ENCODE data around the gene OPA1. TPM values are rescaled to one million over a fixed set of nuclear protein-coding genes. Genes with fewer than 3 reads are reported as not detected.

OPA1 gene
- total RNA-seq, 2 experiments from 2014 or later = 43.2 to 57.3 TPM

DNA sequence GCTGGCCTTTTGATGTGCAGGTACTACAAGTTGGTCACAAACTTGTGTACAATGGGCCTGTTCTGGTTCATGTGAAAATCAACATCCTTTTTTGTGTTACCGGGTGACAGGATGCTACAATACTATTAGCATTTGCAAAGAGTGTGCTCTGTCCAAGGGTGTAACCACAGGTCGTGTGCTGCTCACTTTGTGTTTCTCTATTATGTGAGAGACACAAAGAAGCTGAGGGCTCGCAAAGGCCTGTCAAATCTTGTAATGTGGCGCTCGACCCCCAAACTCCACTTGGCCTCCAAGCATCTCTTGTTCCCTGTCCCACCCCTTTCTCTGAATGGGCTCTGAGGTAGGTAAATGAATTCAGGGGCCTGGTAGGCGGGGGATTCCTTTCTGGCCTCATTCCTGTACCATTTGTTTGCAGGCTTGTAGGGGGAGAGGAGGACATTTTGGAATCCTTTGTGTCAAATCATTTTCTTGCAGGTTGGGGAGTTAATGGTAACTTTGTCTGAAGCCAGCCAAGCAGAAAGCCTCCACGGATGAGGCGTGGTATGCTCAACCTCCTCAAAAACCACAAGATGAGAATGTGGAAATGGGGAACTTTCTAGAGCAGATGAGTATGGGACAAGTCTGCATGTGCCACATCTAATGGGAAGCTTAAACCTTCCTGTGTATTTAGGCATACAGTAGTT, 109.1 kb downstream of the OPA1 start:
- peak overlapping the region; percentile 26; the same call in 1 of the 2 replicates for H3K4me2 ChIP-seq (ENCODE audit: low read length)
- intact Hi-C loops (cut with micrococcal nuclease; ENCODE audit: unreplicated experiment) = no loop called here
- H3K9me3 ChIP-seq (ENCODE audit: low read length) = no peaks in the 10 kb centered on the region
- H3K4me1 ChIP-seq (ENCODE audit: insufficient read depth, low read length, poor library complexity, severe bottlenecking) = peaks cover 11% of the 10 kb centered on the region
- H2AFZ ChIP-seq (ENCODE audit: low read length) = no peak overlapping the region
- BruUV-seq (replicated peaks) = no TSS peak
- H3K9me2 ChIP-seq (ENCODE audit: insufficient read depth, low read length) = no peaks in the 10 kb centered on the region
- CTCF ChIA-PET (ENCODE audit: unreplicated experiment) = no interaction called here
- peak; percentile 18 for DNase-seq (ENCODE audit: low spot score)
- no peaks in the 10 kb centered on the region for H4K20me1 ChIP-seq (ENCODE audit: insufficient read depth, low read length)
- no peaks in the 10 kb centered on the region for H3K36me3 ChIP-seq (ENCODE audit: insufficient read depth, low read length)
- no peaks in the 10 kb centered on the region for H3K79me2 ChIP-seq (ENCODE audit: insufficient read depth, low read depth, low read length)
- POLR2A ChIA-PET = interaction anchor here (0.6 kb wide), 2 partner anchors 11 to 55 kb away, joined by 3 read pairs; no protein-coding TSS in a partner anchor
- no peak overlapping the region for H3K27ac ChIP-seq (ENCODE audit: low read depth, low read length, poor library complexity, severe bottlenecking)
- no peak overlapping the region for H3K4me3 ChIP-seq (ENCODE audit: low read depth, low read length, poor library complexity, severe bottlenecking)
- TF ChIP-seq, protein P1, sequence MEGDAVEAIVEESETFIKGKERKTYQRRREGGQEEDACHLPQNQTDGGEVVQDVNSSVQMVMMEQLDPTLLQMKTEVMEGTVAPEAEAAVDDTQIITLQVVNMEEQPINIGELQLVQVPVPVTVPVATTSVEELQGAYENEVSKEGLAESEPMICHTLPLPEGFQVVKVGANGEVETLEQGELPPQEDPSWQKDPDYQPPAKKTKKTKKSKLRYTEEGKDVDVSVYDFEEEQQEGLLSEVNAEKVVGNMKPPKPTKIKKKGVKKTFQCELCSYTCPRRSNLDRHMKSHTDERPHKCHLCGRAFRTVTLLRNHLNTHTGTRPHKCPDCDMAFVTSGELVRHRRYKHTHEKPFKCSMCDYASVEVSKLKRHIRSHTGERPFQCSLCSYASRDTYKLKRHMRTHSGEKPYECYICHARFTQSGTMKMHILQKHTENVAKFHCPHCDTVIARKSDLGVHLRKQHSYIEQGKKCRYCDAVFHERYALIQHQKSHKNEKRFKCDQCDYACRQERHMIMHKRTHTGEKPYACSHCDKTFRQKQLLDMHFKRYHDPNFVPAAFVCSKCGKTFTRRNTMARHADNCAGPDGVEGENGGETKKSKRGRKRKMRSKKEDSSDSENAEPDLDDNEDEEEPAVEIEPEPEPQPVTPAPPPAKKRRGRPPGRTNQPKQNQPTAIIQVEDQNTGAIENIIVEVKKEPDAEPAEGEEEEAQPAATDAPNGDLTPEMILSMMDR (conservative IDR thresholded peaks at IDR 0.05; ENCODE audit: low read length) = 0 out of 2 replicates have a peak, but pooled peaks have one; percentile 7
- no peak for TF ChIP-seq EZH2phosphoT487 (IDR thresholded peaks at IDR 0.05; ENCODE audit: borderline replicate concordance, low read depth, low read length)

DNA sequence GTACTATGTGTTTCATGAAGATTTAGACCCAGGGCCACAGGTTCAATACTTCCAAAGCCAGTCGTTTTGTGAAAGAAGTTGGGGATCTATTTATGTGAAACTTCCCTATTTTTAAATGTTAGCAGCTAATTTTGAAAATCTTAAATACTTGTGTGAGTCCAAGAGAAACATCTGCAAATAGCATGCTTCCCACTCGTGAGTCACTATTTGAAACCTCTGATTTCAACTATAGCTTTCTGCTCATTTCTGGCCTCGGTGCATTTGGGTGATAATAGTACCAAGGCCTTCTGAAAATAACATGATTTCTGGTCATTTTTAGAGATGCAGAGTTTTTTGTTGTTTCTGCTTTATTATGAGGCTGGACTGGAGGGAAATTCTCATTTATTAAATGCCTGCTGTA, 110.0 kb downstream of the OPA1 start:
- H3K27ac ChIP-seq (ENCODE audit: low read depth, low read length, poor library complexity, severe bottlenecking) = no peak overlapping the region
- H3K36me3 ChIP-seq (ENCODE audit: insufficient read depth, low read length) = no peaks in the 10 kb centered on the region
- CTCF ChIA-PET (ENCODE audit: unreplicated experiment) = no interaction called here
- no peak for DNase-seq (ENCODE audit: low spot score)
- BruUV-seq (replicated peaks) = no TSS peak
- peaks cover 11% of the 10 kb centered on the region for H3K4me1 ChIP-seq (ENCODE audit: insufficient read depth, low read length, poor library complexity, severe bottlenecking)
- H3K79me2 ChIP-seq (ENCODE audit: insufficient read depth, low read depth, low read length) = no peaks in the 10 kb centered on the region
- H3K4me2 ChIP-seq (ENCODE audit: low read length) = no peak overlapping the region
- no peaks in the 10 kb centered on the region for H3K9me3 ChIP-seq (ENCODE audit: low read length)
- TF ChIP-seq, protein P1 (conservative IDR thresholded peaks at IDR 0.05; ENCODE audit: low read length) = no peak
- TF ChIP-seq EZH2phosphoT487 (IDR thresholded peaks at IDR 0.05; ENCODE audit: borderline replicate concordance, low read depth, low read length) = no peak
- POLR2A ChIA-PET = interaction anchor here (0.5 kb wide), 1 partner anchor 573 kb away, joined by 3 read pairs; no protein-coding TSS in a partner anchor
- H4K20me1 ChIP-seq (ENCODE audit: insufficient read depth, low read length) = no peaks in the 10 kb centered on the region
- no peaks in the 10 kb centered on the region for H3K9me2 ChIP-seq (ENCODE audit: insufficient read depth, low read length)
- H3K4me3 ChIP-seq (ENCODE audit: low read depth, low read length, poor library complexity, severe bottlenecking) = no peak overlapping the region
- intact Hi-C loops (cut with micrococcal nuclease; ENCODE audit: unreplicated experiment) = no loop called here
- H2AFZ ChIP-seq (ENCODE audit: low read length) = no peak overlapping the region

DNA sequence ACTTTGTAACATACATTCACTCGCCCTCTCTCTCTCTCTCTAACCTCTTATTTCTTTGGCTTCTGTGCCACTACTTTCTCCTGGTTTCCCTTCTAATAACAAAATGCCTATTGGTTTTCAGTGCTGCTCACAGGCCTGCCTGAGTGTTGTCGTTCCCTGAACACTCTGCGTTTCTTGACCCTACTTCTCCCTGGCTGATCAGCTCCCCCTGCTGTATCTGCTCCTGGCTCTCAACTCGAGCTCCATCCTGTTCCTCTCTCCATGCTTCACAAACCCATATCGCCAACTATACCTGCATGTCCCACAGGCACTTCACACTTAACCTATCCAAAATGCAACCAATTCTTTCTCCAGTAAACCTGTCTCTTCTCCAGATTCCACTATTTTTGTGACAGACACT, 111.4 kb downstream of the OPA1 start:
- no peaks in the 10 kb centered on the region for H3K36me3 ChIP-seq (ENCODE audit: insufficient read depth, low read length)
- TF ChIP-seq, protein P1 (conservative IDR thresholded peaks at IDR 0.05; ENCODE audit: low read length) = no peak
- TF ChIP-seq EZH2phosphoT487 (IDR thresholded peaks at IDR 0.05; ENCODE audit: borderline replicate concordance, low read depth, low read length) = no peak
- CTCF ChIA-PET (ENCODE audit: unreplicated experiment) = no interaction called here
- BruUV-seq (replicated peaks) = no TSS peak
- H3K4me3 ChIP-seq (ENCODE audit: low read depth, low read length, poor library complexity, severe bottlenecking) = no peak overlapping the region
- H3K4me1 ChIP-seq (ENCODE audit: insufficient read depth, low read length, poor library complexity, severe bottlenecking) = peaks cover 11% of the 10 kb centered on the region
- H3K9me3 ChIP-seq (ENCODE audit: low read length) = no peaks in the 10 kb centered on the region
- no peak for DNase-seq (ENCODE audit: low spot score)
- no peaks in the 10 kb centered on the region for H4K20me1 ChIP-seq (ENCODE audit: insufficient read depth, low read length)
- POLR2A ChIA-PET = no interaction called here
- H3K27ac ChIP-seq (ENCODE audit: low read depth, low read length, poor library complexity, severe bottlenecking) = no peak overlapping the region
- intact Hi-C loops (cut with micrococcal nuclease; ENCODE audit: unreplicated experiment) = no loop called here
- no peaks in the 10 kb centered on the region for H3K79me2 ChIP-seq (ENCODE audit: insufficient read depth, low read depth, low read length)
- no peak overlapping the region for H3K4me2 ChIP-seq (ENCODE audit: low read length)
- no peaks in the 10 kb centered on the region for H3K9me2 ChIP-seq (ENCODE audit: insufficient read depth, low read length)
- no peak overlapping the region for H2AFZ ChIP-seq (ENCODE audit: low read length)
